ENCODE data around the gene GPC6.

Gene GPC6

GRCh38 chr13:93398167-93399035 lies 171.8 kb downstream of the GPC6 start:
- Histone ChIP-seq H3K4me1 (ENCODE audit: control insufficient read depth, insufficient read depth, low read depth, low read length) (peaks cover 5% of the 10 kb centered on the region), H3K4me2 (ENCODE audit: low read length, poor library complexity, severe bottlenecking) (no peak overlapping the region), H2BK120ac (ENCODE audit: low read depth, low read length) (no peak overlapping the region), H3K4ac (ENCODE audit: low read depth in 1 of 2, low read length in 2 of 2) (no peak overlapping the region), H3K27me3 (ENCODE audit: control insufficient read depth in 1 of 2, insufficient read depth in 1 of 2, low read length in 2 of 2) (no peaks in the 10 kb centered on the region), H2BK5ac (ENCODE audit: low read depth, low read length, poor library complexity, severe bottlenecking) (no peak overlapping the region), H3K27ac (ENCODE audit: low read length, poor library complexity, severe bottlenecking) (no peak overlapping the region), H3K9me3 (ENCODE audit: control insufficient read depth, low read length) (no peaks in the 10 kb centered on the region), H3K79me1 (replicated peaks; ENCODE audit: low read length, poor library complexity, severe bottlenecking) (peaks cover 5% of the 10 kb centered on the region), H3K9ac (ENCODE audit: low read length) (peak overlapping the region; percentile 48), H4K8ac (ENCODE audit: low read length) (no peak overlapping the region), H3K14ac (ENCODE audit: low read length in 2 of 2) (no peak overlapping the region), H2AK5ac (ENCODE audit: low read length, severe bottlenecking) (no peak overlapping the region), H3K36me3 (ENCODE audit: control insufficient read depth in 1 of 2, insufficient read depth in 2 of 2, low read depth in 1 of 2, low read length in 2 of 2) (no peaks in the 10 kb centered on the region), H3K23ac (ENCODE audit: low read length in 2 of 2) (no peak overlapping the region), H3K4me3 (ENCODE audit: insufficient read depth in 1 of 2, low read depth in 1 of 2, low read length in 2 of 2) (peak overlapping the region in 1 of 2 experiments; percentile 56), H2AFZ (ENCODE audit: low read depth, low read length) (no peak overlapping the region), H3K18ac (ENCODE audit: low read depth in 1 of 2, low read length in 2 of 2) (peak overlapping the region in 1 of 2 experiments; percentile 12), H4K91ac (ENCODE audit: low read length) (no peak overlapping the region), H2BK15ac (ENCODE audit: low read depth, poor library complexity, severe bottlenecking) (no peak overlapping the region), H2BK12ac (ENCODE audit: low read length in 2 of 2) (no peak overlapping the region)
- WGBS = 59% methylated on average over 3 of the region's 4 CpGs
- DNase-seq = peak; percentile 76

DNA sequence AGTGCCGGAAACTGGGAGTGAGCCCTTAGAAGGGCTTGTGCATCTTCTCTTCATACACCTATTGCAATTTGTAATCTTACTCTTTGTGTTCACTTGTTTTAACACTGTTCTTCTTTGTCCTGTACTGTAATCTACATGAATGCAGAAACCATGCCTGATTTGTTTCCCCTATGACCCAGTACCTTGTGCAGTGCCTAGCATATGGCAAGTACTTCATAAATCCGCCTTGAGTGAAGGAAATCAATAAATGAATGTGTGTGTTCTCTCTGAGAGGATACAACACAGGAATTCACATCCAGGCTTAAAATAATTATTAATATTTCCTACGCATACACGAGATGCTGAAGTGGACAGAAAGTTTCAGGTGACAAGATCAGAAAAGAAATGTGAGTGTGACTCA lies 172.6 kb downstream of the GPC6 start:
- DNase-seq = no peak
- H3K23ac ChIP-seq (ENCODE audit: low read length in 2 of 2) = no peak overlapping the region
- no peak overlapping the region for H4K8ac ChIP-seq (ENCODE audit: low read length)
- H2AFZ ChIP-seq (ENCODE audit: low read depth, low read length) = no peak overlapping the region
- no peak overlapping the region for H4K91ac ChIP-seq (ENCODE audit: low read length)
- H3K9ac ChIP-seq (ENCODE audit: low read length) = peak overlapping the region; percentile 48
- H2BK15ac ChIP-seq (ENCODE audit: low read depth, poor library complexity, severe bottlenecking) = no peak overlapping the region
- peak overlapping the region in 1 of 2 experiments; percentile 56 for H3K4me3 ChIP-seq (ENCODE audit: insufficient read depth in 1 of 2, low read depth in 1 of 2, low read length in 2 of 2)
- H3K79me1 ChIP-seq (replicated peaks; ENCODE audit: low read length, poor library complexity, severe bottlenecking) = peaks cover 5% of the 10 kb centered on the region
- H3K14ac ChIP-seq (ENCODE audit: low read length in 2 of 2) = no peak overlapping the region
- peaks cover 5% of the 10 kb centered on the region for H3K4me1 ChIP-seq (ENCODE audit: control insufficient read depth, insufficient read depth, low read depth, low read length)
- no peak overlapping the region for H3K27ac ChIP-seq (ENCODE audit: low read length, poor library complexity, severe bottlenecking)
- no peak overlapping the region for H2BK12ac ChIP-seq (ENCODE audit: low read length in 2 of 2)
- H3K4me2 ChIP-seq (ENCODE audit: low read length, poor library complexity, severe bottlenecking) = no peak overlapping the region
- no peak overlapping the region for H3K4ac ChIP-seq (ENCODE audit: low read depth in 1 of 2, low read length in 2 of 2)
- WGBS = 92% methylated on average over 3 of the region's 4 CpGs
- no peak overlapping the region for H2BK120ac ChIP-seq (ENCODE audit: low read depth, low read length)
- no peak overlapping the region for H2BK5ac ChIP-seq (ENCODE audit: low read depth, low read length, poor library complexity, severe bottlenecking)
- no peaks in the 10 kb centered on the region for H3K36me3 ChIP-seq (ENCODE audit: control insufficient read depth in 1 of 2, insufficient read depth in 2 of 2, low read depth in 1 of 2, low read length in 2 of 2)
- H2AK5ac ChIP-seq (ENCODE audit: low read length, severe bottlenecking) = no peak overlapping the region
- no peaks in the 10 kb centered on the region for H3K9me3 ChIP-seq (ENCODE audit: control insufficient read depth, low read length)
- H3K18ac ChIP-seq (ENCODE audit: low read depth in 1 of 2, low read length in 2 of 2) = no peak overlapping the region
- no peaks in the 10 kb centered on the region for H3K27me3 ChIP-seq (ENCODE audit: control insufficient read depth in 1 of 2, insufficient read depth in 1 of 2, low read length in 2 of 2)

DNA sequence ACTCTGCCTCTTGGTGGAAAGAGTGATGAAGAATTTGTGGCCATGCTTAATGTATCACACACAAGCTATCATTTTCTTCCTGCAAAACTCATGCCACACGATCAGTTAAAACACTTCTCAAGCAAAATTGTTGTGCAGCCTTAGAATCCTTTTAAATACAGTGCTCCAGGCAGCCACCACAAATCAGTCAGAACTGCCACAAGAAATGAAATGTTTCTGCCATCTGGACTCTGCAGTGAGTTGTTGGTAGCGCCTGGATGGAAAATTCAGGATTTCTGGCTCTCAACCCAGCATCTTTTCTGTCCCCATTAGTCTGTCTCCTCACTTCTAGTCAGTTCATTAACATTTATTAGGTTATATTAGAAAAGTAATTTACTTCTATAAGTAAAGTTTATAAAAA lies 179.5 kb downstream of the GPC6 start:
- no peak overlapping the region for H3K4me3 ChIP-seq (ENCODE audit: insufficient read depth in 1 of 2, low read depth in 1 of 2, low read length in 2 of 2)
- H3K79me1 ChIP-seq (replicated peaks; ENCODE audit: low read length, poor library complexity, severe bottlenecking) = peaks cover 2% of the 10 kb centered on the region
- no peak overlapping the region for H4K8ac ChIP-seq (ENCODE audit: low read length)
- no peaks in the 10 kb centered on the region for H3K36me3 ChIP-seq (ENCODE audit: control insufficient read depth in 1 of 2, insufficient read depth in 2 of 2, low read depth in 1 of 2, low read length in 2 of 2)
- H2BK5ac ChIP-seq (ENCODE audit: low read depth, low read length, poor library complexity, severe bottlenecking) = no peak overlapping the region
- DNase-seq = no peak
- no peak overlapping the region for H2AK5ac ChIP-seq (ENCODE audit: low read length, severe bottlenecking)
- H3K9me3 ChIP-seq (ENCODE audit: control insufficient read depth, low read length) = no peaks in the 10 kb centered on the region
- H3K27ac ChIP-seq (ENCODE audit: low read length, poor library complexity, severe bottlenecking) = no peak overlapping the region
- no peak overlapping the region for H3K14ac ChIP-seq (ENCODE audit: low read length in 2 of 2)
- no peak overlapping the region for H3K23ac ChIP-seq (ENCODE audit: low read length in 2 of 2)
- H2BK120ac ChIP-seq (ENCODE audit: low read depth, low read length) = no peak overlapping the region
- H4K91ac ChIP-seq (ENCODE audit: low read length) = no peak overlapping the region
- no peak overlapping the region for H3K9ac ChIP-seq (ENCODE audit: low read length)
- no peak overlapping the region for H2AFZ ChIP-seq (ENCODE audit: low read depth, low read length)
- no peak overlapping the region for H3K18ac ChIP-seq (ENCODE audit: low read depth in 1 of 2, low read length in 2 of 2)
- no peaks in the 10 kb centered on the region for H3K27me3 ChIP-seq (ENCODE audit: control insufficient read depth in 1 of 2, insufficient read depth in 1 of 2, low read length in 2 of 2)
- no peak overlapping the region for H2BK12ac ChIP-seq (ENCODE audit: low read length in 2 of 2)
- 78% methylated on average over 1 of the region's 2 CpGs for WGBS
- H2BK15ac ChIP-seq (ENCODE audit: low read depth, poor library complexity, severe bottlenecking) = no peak overlapping the region
- H3K4me1 ChIP-seq (ENCODE audit: control insufficient read depth, insufficient read depth, low read depth, low read length) = no peaks in the 10 kb centered on the region
- no peak overlapping the region for H3K4ac ChIP-seq (ENCODE audit: low read depth in 1 of 2, low read length in 2 of 2)
- H3K4me2 ChIP-seq (ENCODE audit: low read length, poor library complexity, severe bottlenecking) = no peak overlapping the region

DNA sequence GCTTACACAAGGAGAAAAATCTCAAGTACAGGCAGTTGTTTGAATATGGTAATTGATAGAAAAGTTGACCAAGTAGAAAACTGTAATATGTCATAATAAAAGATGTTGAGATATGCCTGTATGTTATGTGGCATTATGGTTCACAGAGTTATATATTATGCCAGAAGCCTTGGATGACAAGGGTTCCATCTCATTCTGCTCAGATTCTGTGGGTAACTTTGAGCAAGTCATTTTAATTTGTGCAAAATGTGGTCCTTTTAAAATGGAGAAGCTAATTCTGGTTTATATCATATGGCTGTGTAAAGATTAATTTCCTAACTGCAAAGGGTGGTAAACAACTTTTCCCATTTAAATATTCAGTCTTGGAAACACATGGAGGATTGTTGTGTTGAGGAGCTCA lies 180.9 kb downstream of the GPC6 start:
- no peak overlapping the region for H2BK5ac ChIP-seq (ENCODE audit: low read depth, low read length, poor library complexity, severe bottlenecking)
- H3K9ac ChIP-seq (ENCODE audit: low read length) = no peak overlapping the region
- H2AFZ ChIP-seq (ENCODE audit: low read depth, low read length) = no peak overlapping the region
- DNase-seq = no peak
- no peak overlapping the region for H2BK120ac ChIP-seq (ENCODE audit: low read depth, low read length)
- H3K9me3 ChIP-seq (ENCODE audit: control insufficient read depth, low read length) = no peaks in the 10 kb centered on the region
- no peak overlapping the region for H3K27ac ChIP-seq (ENCODE audit: low read length, poor library complexity, severe bottlenecking)
- H4K91ac ChIP-seq (ENCODE audit: low read length) = no peak overlapping the region
- no peak overlapping the region for H3K4me2 ChIP-seq (ENCODE audit: low read length, poor library complexity, severe bottlenecking)
- H3K23ac ChIP-seq (ENCODE audit: low read length in 2 of 2) = no peak overlapping the region
- H2BK15ac ChIP-seq (ENCODE audit: low read depth, poor library complexity, severe bottlenecking) = no peak overlapping the region
- H3K4ac ChIP-seq (ENCODE audit: low read depth in 1 of 2, low read length in 2 of 2) = no peak overlapping the region
- no peaks in the 10 kb centered on the region for H3K4me1 ChIP-seq (ENCODE audit: control insufficient read depth, insufficient read depth, low read depth, low read length)
- no peak overlapping the region for H2BK12ac ChIP-seq (ENCODE audit: low read length in 2 of 2)
- no peak overlapping the region for H3K14ac ChIP-seq (ENCODE audit: low read length in 2 of 2)
- H3K36me3 ChIP-seq (ENCODE audit: control insufficient read depth in 1 of 2, insufficient read depth in 2 of 2, low read depth in 1 of 2, low read length in 2 of 2) = no peaks in the 10 kb centered on the region
- peaks cover 2% of the 10 kb centered on the region for H3K79me1 ChIP-seq (replicated peaks; ENCODE audit: low read length, poor library complexity, severe bottlenecking)
- H3K18ac ChIP-seq (ENCODE audit: low read depth in 1 of 2, low read length in 2 of 2) = no peak overlapping the region
- no peak overlapping the region for H4K8ac ChIP-seq (ENCODE audit: low read length)
- no peak overlapping the region for H2AK5ac ChIP-seq (ENCODE audit: low read length, severe bottlenecking)
- no peak overlapping the region for H3K4me3 ChIP-seq (ENCODE audit: insufficient read depth in 1 of 2, low read depth in 1 of 2, low read length in 2 of 2)
- H3K27me3 ChIP-seq (ENCODE audit: control insufficient read depth in 1 of 2, insufficient read depth in 1 of 2, low read length in 2 of 2) = no peaks in the 10 kb centered on the region

All from mesenchymal stem cell (in vitro differentiated cells and primary cell).